Measurements from ENCODE around the gene CDKL4. TPM values are rescaled to one million over a fixed set of nuclear protein-coding genes. Genes with fewer than 3 reads are reported as not detected.

Gene CDKL4
- total RNA-seq, 1 experiment from 2014 or later, result 0.46 TPM

DNA sequence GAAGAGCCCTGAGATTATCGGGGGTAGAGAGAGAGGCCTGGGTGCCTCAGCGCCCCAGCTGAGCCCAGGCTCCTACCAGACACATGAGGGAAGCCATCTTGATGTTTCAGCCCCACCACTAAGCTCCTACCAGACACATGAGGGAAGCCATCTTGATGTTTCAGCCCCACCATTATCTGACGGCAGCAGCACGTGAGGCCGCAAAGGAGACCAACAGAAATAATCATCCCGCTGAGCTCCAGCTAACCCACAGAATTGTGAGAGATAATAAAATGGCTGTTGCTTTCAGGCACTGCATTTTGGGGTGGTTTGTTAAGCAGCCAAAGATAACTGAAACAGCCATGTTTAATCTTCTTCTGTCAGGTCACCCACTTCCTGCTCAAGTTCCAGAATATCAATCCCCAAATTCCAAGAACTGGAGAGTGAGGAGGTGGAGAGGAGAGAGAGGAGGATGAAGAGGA is 93.6 kb downstream of the CDKL4 start (continued):
- TF ChIP-seq GTF2I (CRISPR knock-in tag; conservative IDR thresholded peaks at IDR 0.05), result no peak

DNA sequence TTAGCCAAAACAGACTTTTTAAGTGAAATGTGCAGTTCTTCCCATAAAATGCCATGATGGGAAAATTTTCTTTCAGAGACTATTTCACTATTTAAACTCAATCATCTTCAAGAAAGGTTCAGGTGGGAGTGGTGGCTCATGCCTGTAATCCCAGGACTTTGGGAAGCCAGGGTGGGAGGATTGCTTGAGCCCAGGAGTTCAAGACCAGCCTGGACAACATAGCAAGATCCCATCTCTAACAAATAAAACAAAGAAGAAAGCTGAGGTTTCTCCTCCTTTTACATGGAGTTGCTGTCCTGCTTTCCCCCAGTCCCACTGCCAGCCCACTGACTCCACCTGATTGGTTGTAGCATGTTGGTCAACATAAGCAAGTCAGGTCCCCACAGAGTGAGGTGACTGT is 97.1 kb downstream of the CDKL4 start:
- H3K27ac Mint-ChIP-seq, result no peak overlapping the region
- no peaks in the 10 kb centered on the region for H3K36me3 Mint-ChIP-seq
- CTCF ChIA-PET, result interaction anchor here (0.8 to 1.2 kb wide), 2 partner anchors 23 to 81 kb away, joined by 3 to 4 read pairs; no protein-coding TSS in a partner anchor
- peaks cover 6% of the 10 kb centered on the region for H3K4me1 Mint-ChIP-seq
- TF ChIP-seq ZNF232 (CRISPR knock-in tag; IDR thresholded peaks at IDR 0.05) (no peak), ZNF121 (CRISPR knock-in tag; IDR thresholded peaks at IDR 0.05) (0 out of 2 replicates have a peak, but pooled peaks have one; percentile 9)
- TF ChIP-seq, protein P1, sequence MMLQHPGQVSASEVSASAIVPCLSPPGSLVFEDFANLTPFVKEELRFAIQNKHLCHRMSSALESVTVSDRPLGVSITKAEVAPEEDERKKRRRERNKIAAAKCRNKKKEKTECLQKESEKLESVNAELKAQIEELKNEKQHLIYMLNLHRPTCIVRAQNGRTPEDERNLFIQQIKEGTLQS (CRISPR knock-in tag; conservative IDR thresholded peaks at IDR 0.05), result no peak
- DNase-seq (ENCODE audit: low spot score), result no peak
- H3K27me3 Mint-ChIP-seq (ENCODE audit: low read depth), result no peaks in the 10 kb centered on the region
- no peak for ATAC-seq
- H3K9me3 Mint-ChIP-seq, result no peaks in the 10 kb centered on the region
- H3K4me3 Mint-ChIP-seq, result no peak overlapping the region
- POLR2A ChIA-PET, result no interaction called here

DNA sequence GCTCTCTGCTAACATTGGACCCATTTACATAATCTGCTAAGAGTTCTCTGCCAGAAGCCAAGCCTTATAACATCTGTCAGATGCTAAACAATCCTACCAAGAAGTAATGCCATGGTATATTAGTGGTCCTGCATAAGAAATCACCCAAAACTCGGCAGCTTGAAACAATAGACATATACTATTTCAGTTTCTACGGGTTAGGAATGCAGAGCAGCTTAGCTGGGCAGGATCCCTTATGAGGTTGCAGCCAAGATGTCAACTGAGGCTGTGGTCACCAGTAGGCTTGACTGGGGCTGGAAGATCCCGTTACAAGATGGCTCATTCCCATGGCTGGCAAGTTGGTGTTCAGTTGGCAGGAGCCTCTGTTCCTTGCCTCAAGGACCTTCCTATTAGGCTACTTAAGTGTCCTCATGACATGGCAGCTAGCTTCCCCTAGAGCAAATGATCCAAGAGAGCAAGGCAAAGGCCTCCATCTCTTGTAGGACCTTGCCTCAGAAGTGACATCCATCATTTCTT is 97.8 kb downstream of the CDKL4 start:
- peaks cover 12% of the 10 kb centered on the region for H3K4me1 Mint-ChIP-seq
- DNase-seq (ENCODE audit: low spot score), result no peak
- H3K4me3 Mint-ChIP-seq, result no peak overlapping the region
- H3K27me3 Mint-ChIP-seq (ENCODE audit: low read depth), result no peaks in the 10 kb centered on the region
- no peaks in the 10 kb centered on the region for H3K9me3 Mint-ChIP-seq
- ChIA-PET CTCF (no interaction called here), POLR2A (no interaction called here)
- TF ChIP-seq, protein P2, sequence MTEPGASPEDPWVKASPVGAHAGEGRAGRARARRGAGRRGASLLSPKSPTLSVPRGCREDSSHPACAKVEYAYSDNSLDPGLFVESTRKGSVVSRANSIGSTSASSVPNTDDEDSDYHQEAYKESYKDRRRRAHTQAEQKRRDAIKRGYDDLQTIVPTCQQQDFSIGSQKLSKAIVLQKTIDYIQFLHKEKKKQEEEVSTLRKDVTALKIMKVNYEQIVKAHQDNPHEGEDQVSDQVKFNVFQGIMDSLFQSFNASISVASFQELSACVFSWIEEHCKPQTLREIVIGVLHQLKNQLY (CRISPR knock-in tag; IDR thresholded peaks at IDR 0.05), result no peak
- TF ChIP-seq ZNF396 (CRISPR knock-in tag; IDR thresholded peaks at IDR 0.05; ENCODE audit: borderline replicate concordance) (no peak), TP53 (CRISPR knock-in tag; IDR thresholded peaks at IDR 0.05) (no peak), PRRX2 (CRISPR knock-in tag; IDR thresholded peaks at IDR 0.05) (no peak), TCF7 (CRISPR knock-in tag; IDR thresholded peaks at IDR 0.05; ENCODE audit: low read depth) (no peak), NR1H2 (CRISPR knock-in tag; IDR thresholded peaks at IDR 0.05) (no peak), ATF1 (CRISPR knock-in tag; IDR thresholded peaks at IDR 0.05) (no peak), NFE2L1 (CRISPR knock-in tag; IDR thresholded peaks at IDR 0.05) (no peak), FOXJ3 (CRISPR knock-in tag; IDR thresholded peaks at IDR 0.05; ENCODE audit: borderline replicate concordance) (no peak)
- TF ChIP-seq, protein P3, sequence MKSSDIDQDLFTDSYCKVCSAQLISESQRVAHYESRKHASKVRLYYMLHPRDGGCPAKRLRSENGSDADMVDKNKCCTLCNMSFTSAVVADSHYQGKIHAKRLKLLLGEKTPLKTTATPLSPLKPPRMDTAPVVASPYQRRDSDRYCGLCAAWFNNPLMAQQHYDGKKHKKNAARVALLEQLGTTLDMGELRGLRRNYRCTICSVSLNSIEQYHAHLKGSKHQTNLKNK (CRISPR knock-in tag; IDR thresholded peaks at IDR 0.05), result no peak
- TF ChIP-seq, protein P4, sequence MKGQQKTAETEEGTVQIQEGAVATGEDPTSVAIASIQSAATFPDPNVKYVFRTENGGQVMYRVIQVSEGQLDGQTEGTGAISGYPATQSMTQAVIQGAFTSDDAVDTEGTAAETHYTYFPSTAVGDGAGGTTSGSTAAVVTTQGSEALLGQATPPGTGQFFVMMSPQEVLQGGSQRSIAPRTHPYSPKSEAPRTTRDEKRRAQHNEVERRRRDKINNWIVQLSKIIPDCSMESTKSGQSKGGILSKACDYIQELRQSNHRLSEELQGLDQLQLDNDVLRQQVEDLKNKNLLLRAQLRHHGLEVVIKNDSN (CRISPR knock-in tag; IDR thresholded peaks at IDR 0.05), result no peak
- TF ChIP-seq, protein P5, sequence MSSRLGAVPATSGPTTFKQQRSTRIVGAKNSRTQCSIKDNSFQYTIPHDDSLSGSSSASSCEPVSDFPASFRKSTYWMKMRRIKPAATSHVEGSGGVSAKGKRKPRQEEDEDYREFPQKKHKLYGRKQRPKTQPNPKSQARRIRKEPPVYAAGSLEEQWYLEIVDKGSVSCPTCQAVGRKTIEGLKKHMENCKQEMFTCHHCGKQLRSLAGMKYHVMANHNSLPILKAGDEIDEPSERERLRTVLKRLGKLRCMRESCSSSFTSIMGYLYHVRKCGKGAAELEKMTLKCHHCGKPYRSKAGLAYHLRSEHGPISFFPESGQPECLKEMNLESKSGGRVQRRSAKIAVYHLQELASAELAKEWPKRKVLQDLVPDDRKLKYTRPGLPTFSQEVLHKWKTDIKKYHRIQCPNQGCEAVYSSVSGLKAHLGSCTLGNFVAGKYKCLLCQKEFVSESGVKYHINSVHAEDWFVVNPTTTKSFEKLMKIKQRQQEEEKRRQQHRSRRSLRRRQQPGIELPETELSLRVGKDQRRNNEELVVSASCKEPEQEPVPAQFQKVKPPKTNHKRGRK (CRISPR knock-in tag; IDR thresholded peaks at IDR 0.05; ENCODE audit: borderline replicate concordance), result no peak
- no peaks in the 10 kb centered on the region for H3K36me3 Mint-ChIP-seq
- no peak for ATAC-seq
- H3K27ac Mint-ChIP-seq, result no peak overlapping the region

DNA sequence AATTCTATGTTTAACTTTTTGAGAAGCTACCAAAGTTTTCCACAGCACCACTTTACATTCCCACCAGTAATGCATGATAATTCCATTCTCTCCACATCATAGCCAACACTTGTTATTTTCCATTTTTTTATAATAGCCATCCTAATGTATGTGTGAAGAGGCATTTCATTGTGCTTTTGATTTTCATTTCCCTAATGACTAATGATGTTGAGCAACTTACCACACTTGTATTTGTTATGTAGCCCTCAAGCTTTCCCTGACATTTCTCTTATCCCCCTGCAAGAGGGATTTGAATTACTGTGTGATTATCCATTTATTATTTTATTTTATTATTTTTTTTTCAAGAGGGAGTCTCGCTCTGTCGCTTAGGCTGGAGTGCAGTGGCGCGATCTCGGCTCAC is 99.4 kb downstream of the CDKL4 start:
- Mint-ChIP-seq H3K36me3 (no peaks in the 10 kb centered on the region), H3K27ac (no peak overlapping the region), H3K27me3 (ENCODE audit: low read depth) (no peaks in the 10 kb centered on the region), H3K4me1 (peaks cover 24% of the 10 kb centered on the region), H3K9me3 (no peaks in the 10 kb centered on the region), H3K4me3 (no peak overlapping the region)
- ATAC-seq, result no peak
- POLR2A ChIA-PET, result no interaction called here
- no peak for DNase-seq (ENCODE audit: low spot score)
- CTCF ChIA-PET, result interaction anchor here (1.7 kb wide), 1 partner anchor 20 kb away, joined by 5 read pairs; no protein-coding TSS in a partner anchor
- TF ChIP-seq IRF2 (CRISPR knock-in tag; IDR thresholded peaks at IDR 0.05; ENCODE audit: borderline replicate concordance, low read depth), result no peak
- TF ChIP-seq TEAD4 (CRISPR knock-in tag; IDR thresholded peaks at IDR 0.05), result no peak
- TF ChIP-seq, protein P6, sequence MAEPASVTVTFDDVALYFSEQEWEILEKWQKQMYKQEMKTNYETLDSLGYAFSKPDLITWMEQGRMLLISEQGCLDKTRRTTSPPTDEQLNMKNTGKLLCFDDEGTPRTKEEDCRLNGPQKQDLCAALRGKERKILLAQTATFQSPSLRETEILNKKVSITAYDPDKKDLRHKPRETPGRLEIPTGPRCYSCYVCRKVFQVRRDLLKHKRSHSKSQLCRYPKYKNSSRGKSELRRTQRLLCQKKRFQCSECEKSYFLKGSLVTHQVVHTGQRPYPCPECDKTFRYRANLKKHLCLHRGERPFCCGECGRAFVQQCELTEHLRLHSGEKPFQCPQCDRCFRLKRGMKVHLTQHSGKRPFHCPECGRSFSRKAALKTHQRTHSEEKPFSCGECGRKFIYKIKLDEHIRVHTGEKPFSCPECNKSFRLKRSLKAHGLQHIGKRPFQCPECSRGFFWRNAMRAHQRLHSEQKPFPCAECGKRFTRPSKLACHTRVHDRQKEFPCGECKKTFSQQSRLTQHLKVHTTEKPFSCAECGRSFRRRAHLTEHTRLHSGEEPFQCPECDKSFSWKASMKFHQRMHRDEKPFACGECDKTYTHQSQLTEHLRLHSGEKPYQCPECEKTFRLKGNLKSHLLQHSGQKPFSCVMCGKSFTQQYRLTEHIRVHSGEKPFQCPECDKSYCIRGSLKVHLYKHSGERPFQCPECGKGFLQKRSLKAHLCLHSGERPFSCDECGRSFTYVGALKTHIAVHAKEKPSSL (CRISPR knock-in tag; conservative IDR thresholded peaks at IDR 0.05), result no peak
- TF ChIP-seq ETV6 (CRISPR knock-in tag; IDR thresholded peaks at IDR 0.05), result no peak
- no peak for TF ChIP-seq ZNF423 (CRISPR knock-in tag; IDR thresholded peaks at IDR 0.05)
- TF ChIP-seq SMAD4 (CRISPR knock-in tag; IDR thresholded peaks at IDR 0.05), result no peak
- TF ChIP-seq ZBTB21 (CRISPR knock-in tag; IDR thresholded peaks at IDR 0.05; ENCODE audit: borderline replicate concordance), result no peak
- no peak for TF ChIP-seq NFYB (CRISPR knock-in tag; conservative IDR thresholded peaks at IDR 0.05; ENCODE audit: low read depth)
- TF ChIP-seq, protein P7, sequence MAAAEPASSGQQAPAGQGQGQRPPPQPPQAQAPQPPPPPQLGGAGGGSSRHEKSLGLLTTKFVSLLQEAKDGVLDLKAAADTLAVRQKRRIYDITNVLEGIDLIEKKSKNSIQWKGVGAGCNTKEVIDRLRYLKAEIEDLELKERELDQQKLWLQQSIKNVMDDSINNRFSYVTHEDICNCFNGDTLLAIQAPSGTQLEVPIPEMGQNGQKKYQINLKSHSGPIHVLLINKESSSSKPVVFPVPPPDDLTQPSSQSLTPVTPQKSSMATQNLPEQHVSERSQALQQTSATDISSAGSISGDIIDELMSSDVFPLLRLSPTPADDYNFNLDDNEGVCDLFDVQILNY (CRISPR knock-in tag; IDR thresholded peaks at IDR 0.05), result no peak
- TF ChIP-seq NR2C2 (CRISPR knock-in tag; IDR thresholded peaks at IDR 0.05), result no peak
- no peak for TF ChIP-seq NFATC4 (CRISPR knock-in tag; IDR thresholded peaks at IDR 0.05)

Measured in WTC11 (cell line).